HG02852 (cell line): Measurements from ENCODE around the gene BUD31.
A peak's percentile ranks its signal among the peaks of the same experiment; 100 is the strongest.
"Not testable (repeated sequence)": the region's sequence is repeated elsewhere in the genome, so short reads cannot be mapped to it uniquely, and the experiment has no call there.

Experiments used
- ATAC-seq: cut with Tn5 transposase; IDR thresholded peaks from one replicate; pipeline ENCODE4 v1.9.1; 2021; ENCODE audit warnings: mild to moderate bottlenecking, moderate library complexity; ENCODE audit not compliant: unreplicated experiment

The BUD31 gene

DNA sequence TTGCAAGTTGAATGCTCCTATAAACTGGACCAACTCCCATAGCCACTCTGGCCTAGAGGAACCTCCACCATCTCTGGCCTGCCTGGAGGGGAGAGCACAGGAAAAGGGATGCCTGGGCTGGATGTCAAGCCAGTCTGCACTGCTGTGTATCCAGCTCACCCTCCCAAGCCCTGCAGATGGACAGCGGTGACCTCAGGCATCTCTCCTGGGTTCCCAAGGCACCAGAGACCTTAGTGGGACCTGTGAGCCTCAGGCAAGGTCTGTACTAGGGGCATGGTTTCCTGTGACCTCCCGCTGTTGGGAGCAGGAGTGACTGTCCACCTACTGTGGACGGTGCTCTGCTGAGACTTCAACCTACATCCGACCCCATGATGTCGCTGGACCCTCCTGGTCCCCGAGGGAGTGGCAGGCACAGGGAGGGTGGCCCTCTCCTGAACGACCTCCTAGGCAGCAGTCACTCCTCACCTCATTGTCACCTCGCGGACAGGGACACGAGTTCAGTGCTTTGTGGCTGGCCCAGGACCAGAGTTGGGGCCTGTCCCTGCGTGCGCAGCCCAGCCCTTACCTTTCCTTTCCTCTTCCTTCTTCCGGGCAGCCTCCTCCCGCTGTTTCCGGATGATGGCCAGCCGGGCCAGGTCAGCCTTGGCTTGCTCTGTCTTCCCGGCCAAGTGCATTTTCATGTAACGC is 11.3 kb upstream of the BUD31 start:
- no peak for ATAC-seq

DNA sequence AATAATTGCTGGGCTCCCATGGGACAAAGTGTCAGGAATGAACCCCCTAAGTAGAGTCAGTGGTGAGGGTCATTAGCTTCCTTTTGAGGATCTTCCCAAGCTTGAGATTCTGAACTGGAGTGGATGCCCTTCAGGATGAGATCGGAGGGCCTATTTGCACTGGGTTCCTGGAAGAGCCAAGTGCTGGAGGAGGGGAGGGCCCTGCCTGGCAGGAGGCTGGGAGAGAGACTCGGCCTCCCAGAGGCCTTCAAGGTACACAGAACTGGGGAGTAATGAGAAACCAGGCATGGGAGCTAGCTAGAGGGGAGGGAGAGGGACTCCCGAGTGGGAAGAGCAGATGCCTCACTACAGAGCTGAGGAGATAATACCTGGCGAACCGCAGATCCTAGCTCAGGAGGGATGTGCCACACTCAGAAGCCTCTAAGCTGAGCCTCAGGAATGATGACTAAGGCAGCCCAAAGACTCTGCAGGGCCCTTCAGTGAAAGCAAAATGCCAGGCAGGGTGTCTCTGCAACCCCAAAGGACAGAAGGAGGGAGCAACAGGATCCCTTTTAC is 9.8 kb upstream of the BUD31 start:
- ATAC-seq = no peak

DNA sequence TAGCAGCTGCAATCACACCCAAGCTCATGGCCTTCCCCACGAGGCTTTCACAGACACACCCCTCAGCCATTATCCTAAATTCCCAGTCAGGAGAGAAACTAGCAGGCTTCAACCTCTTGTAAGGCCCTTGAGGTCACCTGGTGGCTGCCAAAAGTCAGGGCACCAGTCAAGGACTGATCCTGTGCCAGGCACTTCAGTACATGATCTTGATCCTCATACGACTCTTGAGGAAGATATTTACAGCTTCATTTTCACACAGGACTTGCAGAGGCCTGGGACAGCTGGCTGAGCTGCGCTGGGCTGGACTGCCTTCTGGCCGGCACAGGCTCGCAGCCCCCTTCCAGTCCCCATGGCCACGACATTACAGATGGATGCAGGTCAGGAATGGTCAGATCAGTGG is 9.2 kb upstream of the BUD31 start:
- no peak for ATAC-seq

DNA sequence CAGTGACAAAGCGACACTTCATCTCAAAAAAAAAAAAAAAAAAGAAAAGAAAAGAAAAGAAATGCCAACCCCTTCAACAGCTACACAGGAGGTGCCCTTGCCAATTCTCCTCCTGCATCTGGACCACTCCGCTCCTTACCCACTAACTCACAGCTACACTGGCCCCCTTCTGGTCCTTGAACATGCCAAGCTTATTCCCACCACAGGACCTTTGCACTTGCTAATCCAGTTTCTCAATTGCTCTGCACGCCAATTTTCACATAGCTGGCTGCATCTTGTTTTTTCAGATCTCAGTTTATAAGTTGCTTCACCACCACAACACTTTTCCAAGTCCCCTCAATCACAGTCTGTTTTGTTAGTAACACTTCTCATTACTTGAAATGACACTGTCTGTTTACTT is 5.9 kb upstream of the BUD31 start:
- ATAC-seq = no peak

DNA sequence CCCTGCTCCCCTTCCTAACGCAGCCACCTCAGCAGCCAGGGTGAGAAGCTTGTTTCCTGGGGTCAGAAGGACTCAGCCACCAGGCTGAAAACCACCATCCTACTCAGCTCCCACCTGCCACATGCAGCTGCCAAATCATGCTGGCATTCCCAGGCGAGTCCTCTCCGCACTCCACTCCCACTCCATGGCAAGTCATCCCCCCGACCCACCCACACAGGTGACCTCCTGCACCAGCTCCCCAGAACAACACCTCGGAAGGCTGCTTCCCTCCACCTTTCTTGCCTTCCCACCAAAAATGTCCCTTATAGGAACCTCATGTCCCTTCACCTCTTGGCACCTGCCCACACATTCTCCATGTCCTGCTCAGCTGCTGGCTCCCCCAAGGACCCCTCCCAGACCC is 5.0 kb upstream of the BUD31 start:
- no peak for ATAC-seq

DNA sequence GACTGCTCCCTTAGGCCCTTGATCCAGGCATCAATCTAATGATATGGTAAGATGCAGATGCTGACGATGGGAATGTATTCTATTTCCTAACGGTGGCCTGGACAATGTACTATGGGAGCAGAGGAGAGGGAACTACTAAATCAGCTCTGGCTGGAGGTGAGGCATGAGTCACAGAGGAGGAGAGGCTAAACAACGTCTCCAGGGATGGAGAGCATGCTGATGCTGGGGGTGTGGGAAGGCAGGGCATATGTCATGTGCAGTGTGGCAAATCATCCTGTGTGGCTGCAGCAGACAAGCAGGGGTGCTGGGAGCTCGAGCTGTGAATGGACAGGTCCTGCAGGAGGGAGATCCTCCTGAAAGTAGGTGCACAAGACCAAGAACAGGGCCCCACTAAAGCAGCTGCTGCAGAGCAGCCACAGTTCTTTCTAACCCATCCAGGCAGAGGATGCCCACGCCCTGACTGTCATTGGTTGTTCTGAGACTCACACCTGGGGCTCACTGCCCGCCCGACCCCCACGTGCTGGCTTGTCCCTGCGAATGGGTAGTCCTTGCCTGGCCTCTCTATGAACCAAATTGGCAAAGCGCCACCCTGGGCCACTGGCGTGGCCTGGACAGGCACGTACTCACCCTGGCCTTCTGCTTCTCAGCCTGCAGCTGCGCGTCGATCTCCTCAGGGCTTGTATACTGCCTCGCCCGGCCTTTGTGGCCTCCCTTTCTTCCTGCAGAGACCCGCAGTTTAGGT is 4.4 kb upstream of the BUD31 start:
- ATAC-seq = no peak

DNA sequence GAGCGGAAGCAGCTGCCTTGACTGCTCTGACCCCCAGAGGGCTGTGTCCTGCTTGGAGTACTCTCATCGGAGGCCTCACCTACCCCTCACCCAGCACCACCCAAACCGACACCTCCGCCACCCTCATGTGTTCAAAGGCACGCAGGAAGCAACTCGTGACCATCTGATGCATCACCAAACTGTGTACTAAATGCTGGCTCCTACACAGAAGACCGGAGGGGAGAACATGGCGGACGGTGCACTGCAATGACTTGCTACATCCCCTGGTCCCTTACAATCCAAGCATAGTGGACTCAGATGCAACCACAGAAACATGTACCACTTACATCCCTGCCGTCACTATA is 3.8 kb upstream of the BUD31 start:
- no peak for ATAC-seq

DNA sequence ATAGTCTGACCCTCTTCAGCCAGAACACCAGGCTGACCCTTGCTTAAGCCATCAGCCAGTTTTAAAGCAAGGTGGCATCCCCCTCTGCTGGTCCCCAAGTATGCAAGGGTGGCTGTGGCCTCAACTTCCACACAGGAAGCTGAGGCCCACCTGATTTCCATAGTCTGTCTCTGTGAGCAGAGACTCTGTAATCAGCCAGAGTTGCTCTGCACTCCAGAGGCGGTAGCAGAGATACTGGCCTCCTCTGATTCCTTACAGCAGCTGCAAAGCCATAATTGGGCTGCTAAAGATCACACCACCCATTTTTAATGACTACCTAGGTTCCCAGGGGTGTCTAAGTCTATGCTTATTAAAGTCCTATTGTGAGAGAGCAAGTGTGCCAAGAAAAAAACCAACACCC is 2.2 kb upstream of the BUD31 start:
- no peak for ATAC-seq

DNA sequence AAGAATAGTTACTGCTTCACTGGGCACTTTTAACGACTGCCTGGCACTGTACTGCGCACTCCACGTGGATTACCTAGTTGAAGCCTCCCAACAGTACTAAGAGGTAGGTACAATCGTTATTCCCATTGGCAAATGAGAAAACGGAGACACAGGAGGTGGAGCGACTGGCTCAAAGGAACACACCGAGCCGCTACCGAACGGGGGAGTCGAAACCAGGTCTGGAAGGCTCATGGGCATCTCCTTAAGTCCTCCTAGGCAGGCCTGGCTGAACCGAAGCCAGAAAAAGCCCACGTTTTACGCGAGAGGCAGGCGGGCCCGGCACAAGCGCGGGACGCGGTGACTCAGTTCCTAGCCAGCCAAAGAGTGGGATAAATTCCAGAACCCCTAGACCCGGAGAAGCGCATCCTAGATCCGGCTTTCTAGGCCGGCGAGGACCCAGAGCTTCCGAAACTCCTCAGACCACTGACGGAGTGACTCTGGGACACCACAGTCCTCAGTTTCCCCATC is 844 bp upstream of the BUD31 start:
- no peak for ATAC-seq

DNA sequence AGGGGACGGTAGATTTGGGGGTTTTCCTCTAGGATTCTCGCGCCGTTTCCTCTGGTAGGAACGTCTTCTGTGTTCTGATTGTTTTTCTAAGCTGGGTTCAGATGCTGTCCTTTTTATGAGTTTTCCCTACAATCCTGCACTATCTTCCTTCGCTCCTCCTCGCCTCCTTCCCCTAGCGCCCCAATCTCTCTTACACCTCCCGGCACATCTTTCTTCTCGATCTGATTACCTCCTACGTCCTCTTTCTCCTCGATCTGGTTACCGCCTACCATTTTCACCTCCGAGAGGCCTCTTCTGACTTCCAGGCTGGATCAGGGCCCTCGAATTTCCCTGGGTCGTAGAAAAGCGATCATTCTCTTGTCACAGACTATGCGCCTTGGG is 413 bp downstream of the BUD31 start:
- ATAC-seq = peak; percentile 2

DNA sequence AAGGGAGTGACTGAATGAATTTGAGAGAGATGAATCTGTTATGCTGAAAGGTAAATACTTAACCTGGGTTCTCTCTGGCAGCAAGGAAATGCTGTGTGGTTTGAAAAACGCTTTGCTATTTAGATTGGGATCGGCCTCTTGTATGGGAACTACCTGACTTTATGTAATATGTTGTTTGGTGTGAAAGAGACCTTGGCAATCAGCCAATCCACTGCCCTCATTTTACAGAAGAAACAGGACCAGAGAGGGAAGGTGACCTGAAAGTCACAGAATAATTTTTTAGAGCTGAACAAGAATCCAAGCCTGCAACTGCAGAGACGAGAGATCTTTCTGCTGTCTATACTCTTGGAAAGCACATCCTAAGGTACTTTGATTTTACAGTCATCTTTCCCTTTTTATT is 1.0 kb downstream of the BUD31 start:
- no peak for ATAC-seq

DNA sequence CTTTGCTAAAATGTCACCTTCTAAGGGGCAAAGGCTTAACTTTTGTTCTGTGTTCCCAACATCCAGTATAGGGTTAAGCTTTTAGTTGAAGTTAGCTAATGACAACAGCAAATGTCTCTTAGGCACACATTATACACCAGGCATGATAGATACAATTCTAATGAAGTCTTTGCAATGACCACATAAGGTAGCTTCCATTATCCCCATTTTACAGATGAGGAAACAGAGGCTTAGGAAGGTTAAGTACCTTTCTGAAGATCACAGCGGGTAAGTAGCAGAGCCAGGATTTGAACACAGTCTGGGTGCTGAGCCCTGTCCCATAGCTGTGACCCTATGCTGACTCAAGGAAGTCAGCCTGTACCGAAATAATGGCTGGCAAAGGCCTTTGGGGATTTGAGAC is 1.9 kb downstream of the BUD31 start:
- no peak for ATAC-seq

DNA sequence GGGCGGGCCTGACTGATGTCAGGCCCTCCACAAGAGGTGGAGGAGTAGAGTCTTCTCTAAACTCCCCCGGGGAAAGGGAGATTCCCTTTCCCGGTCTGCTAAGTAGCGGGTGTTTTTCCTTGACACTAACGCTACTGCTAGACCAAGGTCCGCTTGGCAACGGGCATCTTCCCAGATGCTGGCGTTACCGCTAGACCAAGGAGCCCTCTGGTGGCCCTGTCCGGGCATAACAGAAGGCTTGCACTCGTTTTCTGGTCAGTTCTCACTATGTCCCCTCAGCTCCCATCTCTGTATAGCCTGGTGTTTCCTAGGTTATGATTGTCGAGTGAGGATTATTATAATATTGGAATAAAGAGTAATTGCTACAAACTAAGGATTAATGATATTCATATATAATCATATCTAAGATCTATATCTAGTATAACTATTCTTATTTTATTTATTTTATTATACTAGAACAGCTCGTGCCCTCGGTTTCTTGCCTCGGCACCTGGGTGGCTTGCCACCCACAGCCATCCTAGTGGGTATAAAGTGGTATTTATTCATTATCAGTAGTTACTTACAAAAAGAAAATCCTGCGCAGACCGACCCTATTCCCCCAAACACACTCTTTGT is 6.9 kb downstream of the BUD31 start:
- not testable (repeated sequence) for ATAC-seq

DNA sequence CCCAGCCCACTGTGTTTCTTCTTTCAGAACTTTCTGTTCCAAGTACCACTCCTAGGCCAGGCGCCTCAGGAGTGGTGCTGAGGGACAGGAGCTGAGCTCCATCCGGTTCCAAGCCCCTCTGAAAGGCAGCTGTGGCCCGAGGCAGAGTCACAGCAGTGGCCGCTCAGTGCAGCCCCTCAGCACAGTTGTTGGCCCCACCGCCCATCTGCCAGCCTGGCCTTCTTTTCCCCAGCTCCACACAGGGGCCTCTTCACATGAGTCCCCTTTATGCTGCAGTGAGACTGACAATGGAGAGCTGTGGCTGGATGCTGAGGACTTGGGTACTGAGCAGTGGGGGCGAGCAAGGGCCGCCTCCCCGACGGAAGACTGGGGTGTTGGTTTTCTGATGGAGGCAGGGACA is 9.5 kb downstream of the BUD31 start:
- ATAC-seq = no peak

DNA sequence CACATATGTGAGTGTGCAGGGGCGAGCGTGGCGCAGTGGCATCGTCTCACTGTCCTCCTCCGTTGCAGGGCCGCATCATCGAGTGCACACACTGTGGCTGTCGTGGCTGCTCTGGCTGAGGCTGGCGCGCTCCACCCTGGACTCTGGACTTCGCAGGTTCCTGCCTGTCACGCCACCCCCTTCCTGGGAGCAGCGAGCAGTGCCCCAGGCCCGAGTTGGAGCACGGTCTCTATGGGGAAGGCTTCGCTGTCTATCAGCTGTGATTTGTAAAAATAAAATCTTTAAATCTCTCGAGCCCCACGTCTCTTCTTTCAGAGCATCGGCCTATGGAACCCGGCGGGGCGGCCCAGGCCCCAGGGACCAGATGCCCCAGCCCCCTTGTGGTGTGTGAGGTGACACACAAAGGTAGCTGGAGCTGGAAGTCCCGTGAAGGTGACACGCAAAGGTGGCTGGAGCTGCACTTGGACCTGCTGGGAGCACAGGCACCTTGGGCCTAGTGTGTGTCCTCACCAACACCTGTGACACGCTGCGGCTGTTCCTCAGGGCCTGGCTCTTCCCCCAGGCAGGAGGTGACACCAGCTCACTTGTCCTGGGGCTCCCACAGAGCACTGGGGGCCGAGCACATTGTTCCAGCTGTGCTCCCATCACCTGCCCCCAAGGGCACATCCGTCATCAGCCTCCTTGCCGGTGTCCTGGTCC is 10.7 kb downstream of the BUD31 start:
- ATAC-seq = no peak

DNA sequence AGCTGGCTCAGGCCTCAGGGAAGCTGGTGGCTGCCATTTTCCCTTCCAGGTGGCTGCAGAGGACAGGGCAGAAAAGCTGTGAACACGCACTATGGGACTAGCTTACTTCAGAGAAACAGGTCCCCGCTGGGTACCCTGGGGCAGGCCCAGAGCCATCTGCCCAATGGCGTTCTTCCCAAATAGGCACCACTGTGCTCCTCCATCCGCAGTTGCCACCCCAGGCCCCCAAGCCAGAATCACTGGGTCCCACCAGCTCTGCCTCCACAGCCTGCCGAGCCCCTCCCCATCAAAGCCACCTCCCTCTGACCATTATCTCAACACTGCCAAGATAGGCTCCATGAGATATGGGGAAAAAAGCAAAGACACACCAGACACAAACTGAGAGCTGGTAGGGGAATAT is 11.4 kb downstream of the BUD31 start:
- ATAC-seq = no peak

DNA sequence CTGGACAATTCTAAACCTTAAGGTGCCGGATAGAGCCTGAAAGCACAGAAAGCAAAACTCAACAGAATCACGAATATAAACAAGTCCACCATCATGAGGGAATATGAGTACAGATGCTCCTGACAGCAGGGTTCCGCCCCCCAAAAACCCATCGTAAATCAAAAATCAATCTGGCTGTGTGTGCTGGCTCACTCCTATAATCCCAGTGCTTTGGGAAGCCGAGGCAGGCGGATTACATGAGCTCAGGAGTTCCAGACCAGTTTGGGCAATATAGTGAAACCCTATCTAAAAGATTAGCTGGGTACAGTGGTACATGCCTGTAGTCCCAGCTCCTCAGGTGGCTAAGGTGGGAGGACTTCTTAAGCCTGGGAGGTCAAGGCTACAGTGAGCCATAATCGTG is 12.2 kb downstream of the BUD31 start:
- ATAC-seq = no peak

DNA sequence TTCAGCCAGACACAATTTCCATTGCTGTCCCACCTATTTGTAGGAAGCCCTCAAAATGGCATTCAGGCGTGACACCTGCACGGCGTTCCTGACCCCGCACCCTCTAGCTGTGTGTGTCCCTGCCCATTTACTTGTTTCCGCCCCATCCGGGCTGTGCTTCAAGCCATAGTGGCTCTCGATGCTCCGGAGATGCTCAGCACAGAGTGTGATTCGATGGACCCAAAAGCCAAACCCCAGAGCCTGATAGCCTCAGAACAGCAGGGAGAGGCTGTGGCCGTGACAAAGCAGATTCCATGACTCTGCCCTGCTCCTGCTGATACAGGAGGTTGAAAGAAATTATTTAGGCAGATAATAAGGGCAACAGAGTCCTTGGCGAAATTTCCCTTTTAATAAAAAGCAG is 13.4 kb downstream of the BUD31 start:
- ATAC-seq = no peak

DNA sequence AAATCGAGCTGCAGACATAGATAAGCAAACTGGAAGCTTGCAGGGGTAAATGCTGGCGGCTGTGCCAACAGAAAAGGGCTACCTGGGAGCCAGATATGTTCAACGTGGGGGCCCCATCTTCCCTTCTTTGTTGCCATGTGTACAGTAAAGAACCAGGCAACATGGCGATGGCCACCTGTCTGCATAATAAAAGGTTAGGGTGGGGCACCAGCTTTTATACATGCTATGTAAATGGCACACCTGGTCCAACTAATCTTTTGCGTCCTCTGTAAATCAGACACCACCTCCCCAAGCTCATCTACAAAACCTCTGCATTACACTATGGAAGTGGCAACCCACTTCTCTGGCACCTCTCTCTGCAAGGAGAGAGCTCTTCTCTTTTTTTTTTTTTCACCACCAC is 13.9 kb downstream of the BUD31 start:
- no peak for ATAC-seq

DNA sequence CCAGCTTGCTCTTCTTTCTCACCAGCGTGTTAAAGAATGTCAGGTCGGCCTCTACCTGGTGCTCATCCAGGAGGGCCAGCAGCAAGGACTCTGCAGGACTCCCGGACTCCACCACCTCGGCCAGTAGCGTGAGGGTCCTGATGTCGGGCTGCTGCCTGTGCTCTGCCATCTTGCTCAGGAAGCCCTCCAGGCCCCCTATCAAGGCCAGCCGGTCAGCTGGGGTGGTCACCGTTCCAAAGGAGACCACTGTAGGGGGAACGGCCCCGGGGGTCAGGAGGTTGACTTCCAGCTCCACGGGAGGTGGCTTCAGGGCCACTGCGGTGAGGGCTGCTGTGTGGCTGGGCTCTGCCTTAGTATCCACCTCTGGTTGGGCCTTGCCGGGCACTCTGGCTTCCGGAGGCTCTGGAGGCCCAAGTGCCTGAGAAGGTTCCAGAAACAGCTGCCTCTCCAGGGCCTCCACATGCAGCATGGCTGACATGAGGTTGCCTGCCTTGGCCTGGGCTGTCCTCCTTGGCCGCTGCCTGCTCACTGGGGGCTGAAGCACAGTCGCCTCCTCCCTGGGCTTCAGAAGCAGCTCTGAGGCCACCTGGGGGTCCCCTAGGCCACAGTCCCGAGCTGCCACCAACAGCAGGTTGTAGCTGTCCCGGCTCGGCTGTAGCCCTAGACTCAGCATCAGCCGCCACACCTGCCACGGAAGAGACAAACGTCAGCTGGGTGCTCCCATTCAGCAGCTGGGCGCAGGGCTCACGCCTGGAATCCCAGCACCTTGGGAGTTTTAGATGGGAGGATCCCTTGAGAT is 16.4 kb downstream of the BUD31 start:
- no peak for ATAC-seq
